Ovary (tissue), 3 donors: ENCODE results near the gene FRMD4A.

Source experiments
- POLR2A ChIP-seq: fragments of 450-650 bp; IDR thresholded peaks from one replicate; pipeline ENCODE4 v1.6.1; 2017; ENCODE audit warnings: antibody characterized with exemption, mild to moderate bottlenecking, moderate library complexity
- TF ChIP-seq, protein P1 (sequence below), 3 donors: fragments of 450-650 bp in 2 of 3; fragments of 200-600 bp in 1 of 3; IDR thresholded peaks; one replicate each; pipeline versions ENCODE4 v1.5.1 to v1.8.0; 2016 to 2022; ENCODE audit warnings: antibody characterized with exemption in 3 of 3, mild to moderate bottlenecking in 1 of 3
- donor health status: DM: no; HTN: no; CAD: no.

DNA sequence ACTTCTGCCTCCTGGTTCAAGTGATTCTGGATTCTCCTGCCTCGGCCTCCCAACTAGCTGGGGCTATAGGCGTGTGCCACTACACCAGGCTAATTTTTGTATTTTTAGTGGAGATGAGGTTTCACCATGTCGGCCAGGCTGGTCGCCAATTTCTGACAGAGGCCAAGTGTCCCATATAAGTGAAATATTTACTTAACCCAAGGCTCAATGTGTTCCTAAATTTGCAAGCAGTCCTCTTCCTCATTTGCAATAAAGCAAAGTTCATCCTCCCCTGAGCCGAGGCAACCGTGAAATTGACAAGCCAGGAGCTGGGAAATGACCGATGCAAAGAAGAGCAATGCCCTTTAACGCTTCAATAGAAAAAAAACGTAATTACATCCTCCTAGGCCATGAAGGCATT is 347.7 kb downstream of the FRMD4A start:
- TF ChIP-seq POLR2A, result no peak
- TF ChIP-seq, protein P1, sequence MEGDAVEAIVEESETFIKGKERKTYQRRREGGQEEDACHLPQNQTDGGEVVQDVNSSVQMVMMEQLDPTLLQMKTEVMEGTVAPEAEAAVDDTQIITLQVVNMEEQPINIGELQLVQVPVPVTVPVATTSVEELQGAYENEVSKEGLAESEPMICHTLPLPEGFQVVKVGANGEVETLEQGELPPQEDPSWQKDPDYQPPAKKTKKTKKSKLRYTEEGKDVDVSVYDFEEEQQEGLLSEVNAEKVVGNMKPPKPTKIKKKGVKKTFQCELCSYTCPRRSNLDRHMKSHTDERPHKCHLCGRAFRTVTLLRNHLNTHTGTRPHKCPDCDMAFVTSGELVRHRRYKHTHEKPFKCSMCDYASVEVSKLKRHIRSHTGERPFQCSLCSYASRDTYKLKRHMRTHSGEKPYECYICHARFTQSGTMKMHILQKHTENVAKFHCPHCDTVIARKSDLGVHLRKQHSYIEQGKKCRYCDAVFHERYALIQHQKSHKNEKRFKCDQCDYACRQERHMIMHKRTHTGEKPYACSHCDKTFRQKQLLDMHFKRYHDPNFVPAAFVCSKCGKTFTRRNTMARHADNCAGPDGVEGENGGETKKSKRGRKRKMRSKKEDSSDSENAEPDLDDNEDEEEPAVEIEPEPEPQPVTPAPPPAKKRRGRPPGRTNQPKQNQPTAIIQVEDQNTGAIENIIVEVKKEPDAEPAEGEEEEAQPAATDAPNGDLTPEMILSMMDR (IDR thresholded peaks at IDR 0.05), result no peak
